DND-41 (cell line): ENCODE results near the gene PACS1.

Experiments
- ATAC-seq: fragments of 200-7000 bp; cut with Tn5 transposase; 3 replicates; pipeline ENCODE4 v1.9.1; 2021; ENCODE audit warnings: low read depth; ENCODE audit not compliant: insufficient read depth
- DNase-seq: peaks from one replicate; pipeline ENCODE4 v3.0.0-alpha.2; 2020
- H2AFZ ChIP-seq: 2 replicates; pipeline ENCODE4 v1.6.0; 2012; ENCODE audit warnings: low read depth, low read length
- H3K27ac ChIP-seq: 2 replicates; pipeline ENCODE4 v1.5.1; 2012; ENCODE audit warnings: low read length, inconsistent platforms
- H3K27me3 ChIP-seq: fragments of 200-600 bp; sonication (generic); 2 replicates; pipeline ENCODE4 v1.6.0; 2012; ENCODE audit warnings: low read length, mild to moderate bottlenecking, inconsistent platforms; ENCODE audit not compliant: insufficient read depth, poor library complexity
- H3K36me3 ChIP-seq: 2 replicates; pipeline ENCODE4 v1.5.1; 2012; ENCODE audit warnings: low read length, inconsistent platforms; ENCODE audit not compliant: insufficient read depth
- H3K4me1 ChIP-seq: 2 replicates; pipeline ENCODE4 v1.5.1; 2012; ENCODE audit warnings: mild to moderate bottlenecking, low read length; ENCODE audit not compliant: insufficient read depth
- H3K4me2 ChIP-seq: 2 replicates; pipeline ENCODE4 v1.6.0; 2012; ENCODE audit warnings: mild to moderate bottlenecking, moderate library complexity, low read length, inconsistent platforms; ENCODE audit not compliant: insufficient read depth
- H3K4me3 ChIP-seq, 2 experiments: fragments of 200-600 bp in 1 of 2; shearing (Covaris generic) in 1 of 2; 2 replicates each; pipeline ENCODE4 v1.5.1; 2012 to 2016; ENCODE audit warnings: inconsistent platforms in 2 of 2, low read length in 2 of 2, mild to moderate bottlenecking in 2 of 2, low read depth in 1 of 2, moderate library complexity in 1 of 2
- H3K79me2 ChIP-seq: 2 replicates; pipeline ENCODE4 v1.6.0; 2012; ENCODE audit warnings: low read length, inconsistent platforms; ENCODE audit not compliant: insufficient read depth
- H3K9ac ChIP-seq: 2 replicates; pipeline ENCODE4 v1.6.0; 2012; ENCODE audit warnings: low read depth, mild to moderate bottlenecking, inconsistent platforms, low read length, moderate library complexity
- H3K9me3 ChIP-seq: 2 replicates; pipeline ENCODE4 v1.5.1; 2012; ENCODE audit warnings: low read length, moderate library complexity, mild to moderate bottlenecking, inconsistent platforms; ENCODE audit not compliant: insufficient read depth, severe bottlenecking
- H4K20me1 ChIP-seq: 2 replicates; pipeline ENCODE4 v1.6.0; 2012; ENCODE audit warnings: low read length; ENCODE audit not compliant: insufficient read depth
- CTCF ChIP-seq: IDR thresholded peaks from 2 replicates; pipeline ENCODE4 v1.5.1; 2012; ENCODE audit warnings: borderline replicate concordance, low read length, moderate library complexity, mild to moderate bottlenecking; ENCODE audit not compliant: poor library complexity, severe bottlenecking; ENCODE audit errors: extremely low read depth
- EZH2 ChIP-seq: IDR thresholded peaks from 3 replicates; pipeline ENCODE4 v1.6.1; 2012; ENCODE audit warnings: borderline replicate concordance, low read depth, mild to moderate bottlenecking, moderate library complexity, low read length, inconsistent platforms; ENCODE audit not compliant: severe bottlenecking

Gene PACS1

GRCh38 chr11:66157182-66157864 is 87.3 kb downstream of the PACS1 start:
- H3K27ac ChIP-seq = no peak overlapping the region
- no peaks in the 10 kb centered on the region for H4K20me1 ChIP-seq
- TF ChIP-seq EZH2 (no peak), CTCF (peak; percentile 13)
- H3K4me1 ChIP-seq = no peaks in the 10 kb centered on the region
- no peaks in the 10 kb centered on the region for H3K9me3 ChIP-seq
- H2AFZ ChIP-seq = no peak overlapping the region
- H3K4me3 ChIP-seq = no peak overlapping the region
- H3K79me2 ChIP-seq = no peaks in the 10 kb centered on the region
- no peak for ATAC-seq
- DNase-seq = no peak
- no peak overlapping the region for H3K9ac ChIP-seq
- H3K4me2 ChIP-seq = no peak overlapping the region
- no peaks in the 10 kb centered on the region for H3K27me3 ChIP-seq
- no peaks in the 10 kb centered on the region for H3K36me3 ChIP-seq

- no peaks in the 10 kb centered on the region for H3K79me2 ChIP-seq
- no peak overlapping the region for H3K9ac ChIP-seq
- DNase-seq (no peak), ATAC-seq (no peak)
- TF ChIP-seq EZH2 (no peak), CTCF (no peak)
- no peaks in the 10 kb centered on the region for H3K36me3 ChIP-seq
- H3K4me1 ChIP-seq = no peaks in the 10 kb centered on the region
- no peak overlapping the region for H2AFZ ChIP-seq
- H3K27me3 ChIP-seq = no peaks in the 10 kb centered on the region
- no peak overlapping the region for H3K4me3 ChIP-seq
- no peak overlapping the region for H3K4me2 ChIP-seq
- no peaks in the 10 kb centered on the region for H4K20me1 ChIP-seq
- H3K27ac ChIP-seq = no peak overlapping the region
- no peaks in the 10 kb centered on the region for H3K9me3 ChIP-seq
These were observed 88.1 kb downstream of the PACS1 start for GRCh38 chr11:66158156-66158555.

- TF ChIP-seq EZH2 (no peak), CTCF (no peak)
- Histone ChIP-seq H3K4me2 (no peak overlapping the region), H3K27ac (no peak overlapping the region)
These were observed 89.4 kb downstream of the PACS1 start for GRCh38 chr11:66159324-66159984.

More at GRCh38 chr11:66159324-66159984, 89.4 kb downstream of the PACS1 start:
- Histone ChIP-seq H3K27me3 (no peaks in the 10 kb centered on the region), H3K9ac (no peak overlapping the region), H4K20me1 (no peaks in the 10 kb centered on the region), H3K36me3 (no peaks in the 10 kb centered on the region), H3K4me1 (no peaks in the 10 kb centered on the region), H3K9me3 (no peaks in the 10 kb centered on the region), H3K4me3 (no peak overlapping the region), H3K79me2 (no peaks in the 10 kb centered on the region), H2AFZ (no peak overlapping the region)
- DNase-seq (no peak), ATAC-seq (no peak)
